Ectodermal cell (in vitro differentiated cells): Measurements from ENCODE around the gene SORCS2.

Experiments
- H3K27ac ChIP-seq: 2 replicates; pipeline ENCODE4 v1.7.0; 2013; ENCODE audit warnings: mild to moderate bottlenecking, low read depth, low read length; ENCODE audit not compliant: insufficient read depth, poor library complexity, severe bottlenecking
- H3K27me3 ChIP-seq: 2 replicates; pipeline ENCODE4 v1.7.0; 2013; ENCODE audit warnings: mild to moderate bottlenecking, low read length; ENCODE audit not compliant: insufficient read depth, control insufficient read depth, poor library complexity, severe bottlenecking
- H3K36me3 ChIP-seq: one replicate; pipeline ENCODE4 v1.7.0; 2013; ENCODE audit warnings: low read length; ENCODE audit not compliant: control insufficient read depth, insufficient read depth
- H3K4me1 ChIP-seq: one replicate; pipeline ENCODE4 v1.7.0; 2013; ENCODE audit warnings: low read length; ENCODE audit not compliant: control insufficient read depth, insufficient read depth
- H3K4me3 ChIP-seq: 2 replicates; pipeline ENCODE4 v1.7.0; 2013; ENCODE audit warnings: low read depth, low read length, control low read depth; ENCODE audit not compliant: insufficient read depth
- H3K9me3 ChIP-seq: 2 replicates; pipeline ENCODE4 v1.7.0; 2013; ENCODE audit warnings: mild to moderate bottlenecking, low read length, moderate library complexity; ENCODE audit not compliant: control insufficient read depth
- WGBS, 2 experiments: methylation state at CpG; one replicate each; pipeline ENCODE4 v1.1.7; 2013; ENCODE audit warnings: missing lambda C conversion rate in 2 of 2; 5-methylcytosine and 5-hydroxymethylcytosine counted together

Gene SORCS2

GRCh38 chr4:7457201-7458065 lies 265.1 kb downstream of the SORCS2 start:
- Histone ChIP-seq H3K27me3 (no peaks in the 10 kb centered on the region), H3K9me3 (no peaks in the 10 kb centered on the region), H3K4me3 (no peak overlapping the region), H3K36me3 (no peaks in the 10 kb centered on the region), H3K27ac (no peak overlapping the region), H3K4me1 (peaks cover 7% of the 10 kb centered on the region)
- WGBS, 2 experiments: 89 to 90% methylated on average over 16 of the region's 16 CpGs

GRCh38 chr4:7458066-7458425 lies 265.7 kb downstream of the SORCS2 start:
- H3K4me1 ChIP-seq: peaks cover 11% of the 10 kb centered on the region
- no peaks in the 10 kb centered on the region for H3K9me3 ChIP-seq
- H3K4me3 ChIP-seq: no peak overlapping the region
- no peaks in the 10 kb centered on the region for H3K27me3 ChIP-seq
- H3K27ac ChIP-seq: no peak overlapping the region
- 89 to 93% methylated on average over 9 of the region's 9 CpGs for whole genome bisulfite sequencing, 2 experiments
- no peaks in the 10 kb centered on the region for H3K36me3 ChIP-seq

- Histone ChIP-seq H3K9me3 (no peaks in the 10 kb centered on the region), H3K4me3 (no peak overlapping the region), H3K36me3 (no peaks in the 10 kb centered on the region), H3K27ac (no peak overlapping the region), H3K27me3 (no peaks in the 10 kb centered on the region), H3K4me1 (peaks cover 11% of the 10 kb centered on the region)
- 94 to 96% methylated on average over 4 of the region's 4 CpGs for WGBS, 2 experiments
Observed at GRCh38 chr4:7458477-7458876, 266.1 kb downstream of the SORCS2 start.

GRCh38 chr4:7459471-7459870 lies 267.1 kb downstream of the SORCS2 start:
- Histone ChIP-seq H3K27me3 (no peaks in the 10 kb centered on the region), H3K4me1 (peaks cover 11% of the 10 kb centered on the region), H3K4me3 (no peak overlapping the region), H3K27ac (no peak overlapping the region), H3K36me3 (no peaks in the 10 kb centered on the region), H3K9me3 (no peaks in the 10 kb centered on the region)
- 94 to 96% methylated on average over 8 of the region's 8 CpGs for WGBS, 2 experiments

GRCh38 chr4:7460566-7460965 lies 268.2 kb downstream of the SORCS2 start:
- Histone ChIP-seq H3K27me3 (no peaks in the 10 kb centered on the region), H3K36me3 (no peaks in the 10 kb centered on the region), H3K27ac (no peak overlapping the region), H3K4me3 (no peak overlapping the region), H3K4me1 (peaks cover 11% of the 10 kb centered on the region), H3K9me3 (no peaks in the 10 kb centered on the region)
- 90% methylated on average over 17 of the region's 17 CpGs for WGBS, 2 experiments

GRCh38 chr4:7461230-7461629 lies 268.9 kb downstream of the SORCS2 start:
- H3K4me1 ChIP-seq: peaks cover 11% of the 10 kb centered on the region
- no peak overlapping the region for H3K27ac ChIP-seq
- 64 to 65% methylated on average over 17 of the region's 17 CpGs for WGBS, 2 experiments
- H3K27me3 ChIP-seq: no peaks in the 10 kb centered on the region
- no peaks in the 10 kb centered on the region for H3K9me3 ChIP-seq
- H3K4me3 ChIP-seq: no peak overlapping the region
- H3K36me3 ChIP-seq: no peaks in the 10 kb centered on the region

- H3K27me3 ChIP-seq: no peaks in the 10 kb centered on the region
- 48 to 53% methylated on average over 11 of the region's 11 CpGs for WGBS, 2 experiments
- no peak overlapping the region for H3K4me3 ChIP-seq
- H3K4me1 ChIP-seq: peaks cover 11% of the 10 kb centered on the region
- H3K9me3 ChIP-seq: no peaks in the 10 kb centered on the region
- H3K36me3 ChIP-seq: no peaks in the 10 kb centered on the region
- no peak overlapping the region for H3K27ac ChIP-seq
Observed at GRCh38 chr4:7462509-7462971, 270.2 kb downstream of the SORCS2 start.

GRCh38 chr4:7463566-7464258 lies 271.4 kb downstream of the SORCS2 start:
- Histone ChIP-seq H3K9me3 (no peaks in the 10 kb centered on the region), H3K27me3 (no peaks in the 10 kb centered on the region), H3K4me1 (peaks cover 11% of the 10 kb centered on the region), H3K4me3 (no peak overlapping the region), H3K36me3 (no peaks in the 10 kb centered on the region), H3K27ac (no peak overlapping the region)
- 93% methylated on average over 20 of the region's 20 CpGs for WGBS, 2 experiments

GRCh38 chr4:7464259-7464655 lies 271.9 kb downstream of the SORCS2 start:
- Histone ChIP-seq H3K36me3 (no peaks in the 10 kb centered on the region), H3K9me3 (no peaks in the 10 kb centered on the region), H3K27me3 (no peaks in the 10 kb centered on the region), H3K4me3 (no peak overlapping the region), H3K4me1 (peaks cover 11% of the 10 kb centered on the region), H3K27ac (no peak overlapping the region)
- 62 to 67% methylated on average over 5 of the region's 5 CpGs for WGBS, 2 experiments

- Histone ChIP-seq H3K27me3 (no peaks in the 10 kb centered on the region), H3K9me3 (no peaks in the 10 kb centered on the region), H3K4me1 (peaks cover 11% of the 10 kb centered on the region), H3K27ac (no peak overlapping the region), H3K4me3 (no peak overlapping the region), H3K36me3 (no peaks in the 10 kb centered on the region)
- WGBS, 2 experiments: 94 to 97% methylated on average over 9 of the region's 9 CpGs
Observed at GRCh38 chr4:7465017-7465416, 272.7 kb downstream of the SORCS2 start.
